Brain microvascular endothelial cell (primary cell): Measurements from ENCODE around the gene CACNA2D4.
"Not testable (repeated sequence)": the region's sequence is repeated elsewhere in the genome, so short reads cannot be mapped to it uniquely, and the experiment has no call there.

ENCODE experiments used
- DNase-seq: peaks from one replicate; pipeline ENCODE4 v3.0.0-alpha.2; 2020
- H3K27ac ChIP-seq: fragments of 250-450 bp; sonication (Bioruptor Pico); 2 replicates; pipeline ENCODE4 v1.5.1; 2020; ENCODE audit warnings: mild to moderate bottlenecking, moderate library complexity
- H3K27me3 ChIP-seq: fragments of 250-450 bp; sonication (Bioruptor Pico); replicated peaks from 2 replicates; pipeline ENCODE4 v1.5.1; 2020; ENCODE audit warnings: mild to moderate bottlenecking
- H3K36me3 ChIP-seq: fragments of 250-450 bp; sonication (Bioruptor Pico); replicated peaks from 2 replicates; pipeline ENCODE4 v1.5.1; 2020; ENCODE audit warnings: mild to moderate bottlenecking
- H3K4me3 ChIP-seq: 2 replicates; pipeline ENCODE4 v1.5.1; 2011; ENCODE audit warnings: low read depth, mild to moderate bottlenecking, control low read depth, low read length, moderate library complexity
- in situ Hi-C: cut with HindIII; loops from 2 replicates; pipeline ENCODE4 v1.10.0; 2017; ENCODE audit warnings: low sequenced_read_pairs, low pct_ligation_motif_present
- TF ChIP-seq, protein P1 (sequence below): IDR thresholded peaks from 2 replicates; pipeline ENCODE4 v1.5.1; 2011; ENCODE audit warnings: low read depth, mild to moderate bottlenecking, moderate library complexity, low read length, control low read depth, inconsistent platforms; ENCODE audit errors: missing control alignments

The CACNA2D4 gene

DNA sequence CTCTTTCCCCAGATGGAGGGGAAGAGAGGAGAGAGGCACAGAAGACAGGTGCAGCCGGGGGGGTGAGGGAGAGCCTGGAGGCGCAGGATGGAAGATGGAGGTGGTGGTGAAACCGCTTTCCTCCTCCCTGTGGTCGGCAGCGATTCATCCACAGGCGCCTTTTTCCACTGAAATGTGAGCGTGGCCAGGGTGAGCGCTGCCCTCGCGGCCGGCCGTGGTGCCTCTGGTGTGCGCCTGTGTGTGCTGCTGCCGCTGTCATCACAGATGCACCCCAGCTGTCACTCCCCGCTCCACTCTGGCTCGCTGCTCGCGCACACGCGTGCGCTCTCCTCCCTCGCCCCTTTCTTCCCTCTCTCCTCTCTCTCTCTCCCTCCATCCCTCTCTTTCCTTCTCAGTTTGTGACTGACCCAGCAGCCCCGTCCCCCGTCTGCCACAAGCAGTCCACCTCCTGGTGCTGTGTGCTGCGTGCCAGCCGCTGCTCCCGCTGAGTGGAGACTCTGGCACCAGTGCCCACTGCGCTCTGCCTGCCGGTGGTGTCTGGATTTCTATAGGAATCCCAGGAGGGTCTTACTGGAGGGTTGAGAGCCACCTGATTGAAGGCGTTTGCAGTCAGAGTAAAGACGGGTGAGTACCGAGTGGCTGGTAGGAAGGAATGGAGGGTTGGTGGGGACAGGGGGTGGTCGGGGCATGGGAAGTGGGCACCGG, 98.1 kb downstream of the CACNA2D4 start, which contains the start of gene LRTM2:
Gene LRTM2, plus strand, starts transcription at position 375 of the 705 bp plus-strand sequence. CDS start 7,584 bp downstream, outside the sequence.
- DNase-seq = no peak
- no peak within 1 kb of the TSS for H3K4me3 ChIP-seq
- TF ChIP-seq, protein P1, sequence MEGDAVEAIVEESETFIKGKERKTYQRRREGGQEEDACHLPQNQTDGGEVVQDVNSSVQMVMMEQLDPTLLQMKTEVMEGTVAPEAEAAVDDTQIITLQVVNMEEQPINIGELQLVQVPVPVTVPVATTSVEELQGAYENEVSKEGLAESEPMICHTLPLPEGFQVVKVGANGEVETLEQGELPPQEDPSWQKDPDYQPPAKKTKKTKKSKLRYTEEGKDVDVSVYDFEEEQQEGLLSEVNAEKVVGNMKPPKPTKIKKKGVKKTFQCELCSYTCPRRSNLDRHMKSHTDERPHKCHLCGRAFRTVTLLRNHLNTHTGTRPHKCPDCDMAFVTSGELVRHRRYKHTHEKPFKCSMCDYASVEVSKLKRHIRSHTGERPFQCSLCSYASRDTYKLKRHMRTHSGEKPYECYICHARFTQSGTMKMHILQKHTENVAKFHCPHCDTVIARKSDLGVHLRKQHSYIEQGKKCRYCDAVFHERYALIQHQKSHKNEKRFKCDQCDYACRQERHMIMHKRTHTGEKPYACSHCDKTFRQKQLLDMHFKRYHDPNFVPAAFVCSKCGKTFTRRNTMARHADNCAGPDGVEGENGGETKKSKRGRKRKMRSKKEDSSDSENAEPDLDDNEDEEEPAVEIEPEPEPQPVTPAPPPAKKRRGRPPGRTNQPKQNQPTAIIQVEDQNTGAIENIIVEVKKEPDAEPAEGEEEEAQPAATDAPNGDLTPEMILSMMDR = no peak
- no peak within 1 kb of the TSS for H3K27ac ChIP-seq
- in situ Hi-C loops = loop anchor here (25.0 kb wide), 1 partner anchor 117 kb away; no protein-coding TSS in a partner anchor
- H3K36me3 ChIP-seq = no peaks in the 10 kb centered on the region
- H3K27me3 ChIP-seq = peaks cover 42% of the 10 kb centered on the region

GRCh38 chr12:1819571-1819970, 98.9 kb downstream of the CACNA2D4 start:
- Histone ChIP-seq H3K36me3 (no peaks in the 10 kb centered on the region), H3K27ac (no peak overlapping the region), H3K27me3 (peaks cover 42% of the 10 kb centered on the region), H3K4me3 (no peak overlapping the region)
- DNase-seq = no peak
- in situ Hi-C loops = loop anchor here (25.0 kb wide), 1 partner anchor 118 kb away; no protein-coding TSS in a partner anchor
- TF ChIP-seq, protein P1 = no peak

- H3K4me3 ChIP-seq = no peak overlapping the region
- in situ Hi-C loops = loop anchor here (25.0 kb wide), 1 partner anchor 118 kb away; no protein-coding TSS in a partner anchor
- no peak overlapping the region for H3K27ac ChIP-seq
- H3K36me3 ChIP-seq = no peaks in the 10 kb centered on the region
- DNase-seq = no peak
- TF ChIP-seq, protein P1 = no peak
- H3K27me3 ChIP-seq = peaks cover 42% of the 10 kb centered on the region
Observed at GRCh38 chr12:1819050-1819449, 99.4 kb downstream of the CACNA2D4 start.

GRCh38 chr12:1817928-1818327, 100.5 kb downstream of the CACNA2D4 start:
- not testable (repeated sequence) for DNase-seq, H3K36me3 ChIP-seq, H3K27ac ChIP-seq, H3K4me3 ChIP-seq
- in situ Hi-C loops = loop anchor here (25.0 kb wide), 1 partner anchor 119 kb away; no protein-coding TSS in a partner anchor
- H3K27me3 ChIP-seq = peaks cover 39% of the 10 kb centered on the region

DNA sequence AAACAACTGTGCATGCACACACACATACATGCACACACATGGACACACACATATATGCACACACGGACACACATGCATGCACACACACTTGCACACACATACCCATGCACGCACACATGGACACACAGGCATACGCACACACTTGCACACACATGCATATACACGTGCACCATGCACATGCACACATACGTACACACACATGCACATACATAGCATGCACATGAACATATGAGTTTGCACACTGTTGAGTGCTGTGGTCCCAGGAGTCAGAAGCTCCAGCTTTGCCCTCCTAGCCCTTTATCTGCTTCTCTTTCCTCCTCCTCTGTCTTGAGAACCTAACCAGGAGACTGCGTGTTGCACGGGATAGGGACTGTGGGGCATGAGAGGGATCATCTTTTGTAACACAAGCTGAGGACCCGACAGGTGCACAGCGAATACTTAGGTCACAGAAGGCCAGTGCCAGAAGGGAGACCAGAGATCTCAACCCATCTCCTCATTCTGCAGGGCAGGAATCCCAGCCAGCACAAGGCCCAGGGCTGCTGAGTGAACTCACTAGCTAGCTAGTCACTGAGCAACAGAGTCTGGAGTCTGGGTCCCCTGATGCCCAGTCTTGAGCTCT, 101.6 kb downstream of the CACNA2D4 start:
- H3K27me3 ChIP-seq = peaks cover 29% of the 10 kb centered on the region
- TF ChIP-seq, protein P1 = no peak

GRCh38 chr12:1815814-1816729, 102.4 kb downstream of the CACNA2D4 start:
- DNase-seq = no peak
- no peaks in the 10 kb centered on the region for H3K36me3 ChIP-seq
- H3K27ac ChIP-seq = no peak overlapping the region
- in situ Hi-C loops = loop anchor here (25.0 kb wide), 1 partner anchor 121 kb away; no protein-coding TSS in a partner anchor
- H3K27me3 ChIP-seq = peaks cover 21% of the 10 kb centered on the region
- no peak overlapping the region for H3K4me3 ChIP-seq
- TF ChIP-seq, protein P1 = no peak

More for the DNA sequence above, 101.6 kb downstream of the CACNA2D4 start:
- Histone ChIP-seq H3K27ac (no peak overlapping the region), H3K36me3 (no peaks in the 10 kb centered on the region), H3K4me3 (no peak overlapping the region)
- DNase-seq = no peak
- in situ Hi-C loops = loop anchor here (25.0 kb wide), 1 partner anchor 120 kb away; no protein-coding TSS in a partner anchor
